A549 (cell line): ENCODE results near the gene CTU2. TPM values are rescaled to one million over a fixed set of nuclear protein-coding genes. Genes with fewer than 3 reads are reported as not detected.

Source experiments
- ATAC-seq, 2 experiments: fragments of 200-7000 bp in 1 of 2; fragments of >200 bp in 1 of 2; cut with Nextera tagmentation in 1 of 2; cut with Tn5 transposase in 1 of 2; 3 replicates each; pipeline versions ENCODE4 v1.8.0 to v1.9.1; 2018 to 2020; ENCODE audit warnings: mild to moderate bottlenecking in 1 of 2, moderate library complexity in 1 of 2
- CTCF ChIA-PET: fragments of 300-600 bp; sonication (Branson Sonifier 250); formaldehyde crosslinking; extraction: SDS; loops from one replicate; lab custom pipeline; 2021; ENCODE audit warnings: antibody characterized with exemption, inconsistent platforms; lab: Yijun Ruan, JAX
- POLR2A ChIA-PET: fragments of 350-600 bp; formaldehyde crosslinking; extraction: SDS; loops from one replicate; lab custom pipeline; 2021; ENCODE audit warnings: antibody characterized with exemption, inconsistent platforms; lab: Yijun Ruan, JAX
- DNase-seq, 2 experiments: peaks; one replicate each; pipeline versions ENCODE4 v3.0.0 to v3.0.0-alpha.2; 2011 to 2016; ENCODE audit warnings: low read depth in 1 of 2, low spot score in 1 of 2
- FAIRE-seq: peaks from 2 replicates; lab custom pipeline; 2011; peaks lifted over from hg19 to GRCh38; lab: Jason Lieb, UNC
- H3K27ac ChIP-seq, 2 experiments: fragments of >200 bp; sonication (Bioruptor Twin); formaldehyde crosslinking; 3 replicates each; pipeline ENCODE4 v1.5.1; 2016 to 2017
- H3K4me1 ChIP-seq: fragments of >200 bp; sonication (Bioruptor Twin); formaldehyde crosslinking; 3 replicates; pipeline ENCODE4 v1.6.1; 2016
- H3K4me2 ChIP-seq: fragments of >200 bp; sonication (Bioruptor Twin); formaldehyde crosslinking; 3 replicates; pipeline ENCODE4 v1.6.1; 2016
- H3K4me3 ChIP-seq: fragments of >200 bp; sonication (Bioruptor Twin); formaldehyde crosslinking; 3 replicates; pipeline ENCODE4 v1.5.1; 2016
- H3K9me3 ChIP-seq: fragments of >200 bp; sonication (Bioruptor Twin); formaldehyde crosslinking; 3 replicates; pipeline ENCODE4 v1.6.1; 2016
- ATOH8 ChIP-seq: fragments of 250-450 bp; sonication (Bioruptor Pico); IDR thresholded peaks from 2 replicates; pipeline ENCODE4 v1.5.0; 2020; ENCODE audit warnings: low read depth, mild to moderate bottlenecking, moderate library complexity
- BHLHE40 ChIP-seq: IDR thresholded peaks from 2 replicates; pipeline ENCODE4 v1.6.1; 2012; ENCODE audit warnings: low read depth, low read length, inconsistent platforms
- CBX2 ChIP-seq: fragments of 200-600 bp; sonication (generic); IDR thresholded peaks from 2 replicates; pipeline ENCODE4 v1.6.1; 2016; ENCODE audit warnings: low read depth, mild to moderate bottlenecking, borderline replicate concordance
- CEBPB ChIP-seq, 2 experiments: fragments of >200 bp in 1 of 2; sonication (Bioruptor Twin) in 1 of 2; formaldehyde crosslinking in 1 of 2; IDR thresholded peaks; 2 replicates each; pipeline ENCODE4 v1.6.1; 2012 to 2016
- CHD2 ChIP-seq: fragments of 150-350 bp; IDR thresholded peaks from 2 replicates; pipeline ENCODE4 v1.6.1; 2014; ENCODE audit warnings: low read length; ENCODE audit not compliant: partially characterized antibody
- CHD4 ChIP-seq: fragments of 200-600 bp; sonication (generic); IDR thresholded peaks from 2 replicates; pipeline ENCODE4 v1.6.1; 2016; ENCODE audit warnings: antibody characterized with exemption, mild to moderate bottlenecking, borderline replicate concordance
- CTCF ChIP-seq: fragments of >200 bp; sonication (Bioruptor Twin); formaldehyde crosslinking; IDR thresholded peaks from 3 replicates; pipeline ENCODE4 v1.5.1; 2016
- E2F6 ChIP-seq: IDR thresholded peaks from 2 replicates; pipeline ENCODE4 v1.6.1; 2012; ENCODE audit warnings: low read depth, borderline replicate concordance
- ESRRA ChIP-seq: fragments of 150-350 bp; IDR thresholded peaks from 2 replicates; pipeline ENCODE4 v1.6.1; 2014; ENCODE audit warnings: mild to moderate bottlenecking, low read length, borderline replicate concordance
- HDAC2 ChIP-seq: fragments of 200-600 bp; sonication (generic); IDR thresholded peaks from 2 replicates; pipeline ENCODE4 v1.6.1; 2016
- HMGXB4 ChIP-seq: fragments of 250-450 bp; sonication (Bioruptor Pico); IDR thresholded peaks from 2 replicates; pipeline ENCODE4 v1.5.0; 2021; ENCODE audit warnings: mild to moderate bottlenecking, moderate library complexity, borderline replicate concordance
- HOXA7 ChIP-seq: fragments of 250-450 bp; sonication (Bioruptor Pico); IDR thresholded peaks from 2 replicates; pipeline ENCODE4 v1.5.0; 2020; ENCODE audit warnings: mild to moderate bottlenecking, moderate library complexity
- HOXB13 ChIP-seq: fragments of 250-450 bp; sonication (Bioruptor Pico); IDR thresholded peaks from 2 replicates; pipeline ENCODE4 v1.5.0; 2020; ENCODE audit warnings: low read depth, mild to moderate bottlenecking, moderate library complexity
- JUNB ChIP-seq: fragments of >200 bp; sonication (Bioruptor Twin); formaldehyde crosslinking; IDR thresholded peaks from 2 replicates; pipeline ENCODE4 v1.6.1; 2016
- MAFK ChIP-seq: fragments of 450-650 bp; IDR thresholded peaks from 2 replicates; pipeline ENCODE4 v1.6.1; 2014; ENCODE audit not compliant: partially characterized antibody
- MYC ChIP-seq: IDR thresholded peaks from 2 replicates; pipeline ENCODE4 v1.6.1; 2012; ENCODE audit warnings: mild to moderate bottlenecking, inconsistent platforms, low read length, improper control_type of control experiment, borderline replicate concordance
- PHF8 ChIP-seq: fragments of 200-600 bp; sonication (generic); IDR thresholded peaks from 2 replicates; pipeline ENCODE4 v1.6.1; 2016; ENCODE audit warnings: low read depth, mild to moderate bottlenecking, antibody characterized with exemption, moderate library complexity, borderline replicate concordance
- REST ChIP-seq: fragments of 200-600 bp; sonication (generic); IDR thresholded peaks from 2 replicates; pipeline ENCODE4 v1.6.1; 2016; ENCODE audit warnings: antibody characterized with exemption, mild to moderate bottlenecking, moderate library complexity
- RFX5 ChIP-seq: fragments of 450-650 bp; IDR thresholded peaks from 2 replicates; pipeline ENCODE4 v1.7.1; 2014; ENCODE audit warnings: antibody characterized with exemption, mild to moderate bottlenecking, moderate library complexity
- SMC3 ChIP-seq: fragments of >200 bp; sonication (Bioruptor Twin); formaldehyde crosslinking; IDR thresholded peaks from 3 replicates; pipeline ENCODE4 v1.6.1; 2018; ENCODE audit warnings: inconsistent platforms
- TFCP2L1 ChIP-seq: fragments of 250-450 bp; sonication (Bioruptor Pico); IDR thresholded peaks from 2 replicates; pipeline ENCODE4 v1.5.0; 2021; ENCODE audit warnings: mild to moderate bottlenecking
- USF2 ChIP-seq: fragments of 450-650 bp; IDR thresholded peaks from 2 replicates; pipeline ENCODE4 v1.6.1; 2014; ENCODE audit warnings: antibody characterized with exemption
- ZFP36 ChIP-seq: fragments of 450-650 bp; IDR thresholded peaks from 2 replicates; pipeline ENCODE4 v1.6.1; 2014; ENCODE audit warnings: borderline replicate concordance; ENCODE audit not compliant: partially characterized antibody
- WGBS: methylation state at CpG from one replicate; pipeline ENCODE4 v1.1.6; 2017; ENCODE audit errors: missing lambda C conversion rate; 5-methylcytosine and 5-hydroxymethylcytosine counted together
- polyA plus RNA-seq, 4 experiments: library from polyadenylated mRNA; depleted of rRNA in 3 of 4; stranded (reverse); fragments of >200 nt; fragmentation: RNase III in 1 of 4; extraction: RNeasy Plus Mini Kit Qiagen cat#74134 plus additional on column Dnase treatment in 1 of 4; gene quantifications; 2 replicates in 3 of 4; 3 replicates in 1 of 4; pipeline ENCODE4 v1.2.3, GENCODE V29; 2011 to 2017

Gene CTU2
- polyA plus RNA-seq, 2 of the 4 experiments (the other 2 are of a cell fraction), result 16.4 to 21.8 TPM

- no peaks in the 10 kb centered on the region for H3K4me1 ChIP-seq
- WGBS, result 92% methylated on average over 5 of the region's 7 CpGs
- CTCF ChIA-PET, result interaction anchor here (0.7 to 2.1 kb wide), 4 partner anchors 9 to 162 kb away, joined by 3 to 7 read pairs (median 5); partner anchors contain the start of gene SNAI3
- H3K27ac ChIP-seq, result no peak overlapping the region
- DNase-seq, result no peak
- H3K4me2 ChIP-seq, result no peak overlapping the region
- no peak overlapping the region for H3K4me3 ChIP-seq
- POLR2A ChIA-PET, result no interaction called here
- no peak for FAIRE-seq
- TF ChIP-seq PHF8, result no peak
- TF ChIP-seq ESRRA, result no peak
- no peak for TF ChIP-seq SMC3
- TF ChIP-seq HMGXB4 (CRISPR knock-in tag), result no peak
- TF ChIP-seq CHD2, result no peak
- TF ChIP-seq JUNB, result no peak
- no peak for TF ChIP-seq MAFK
- no peak for TF ChIP-seq CTCF
- no peak for ATAC-seq
- H3K9me3 ChIP-seq, result no peaks in the 10 kb centered on the region
These were observed 10.6 kb upstream of the CTU2 start for GRCh38 chr16:88695753-88696152.

- no peak for ATAC-seq
- no peak overlapping the region for H3K4me3 ChIP-seq
- H3K4me1 ChIP-seq, result no peaks in the 10 kb centered on the region
- CTCF ChIA-PET, result interaction anchor here (0.7 to 2.1 kb wide), 4 partner anchors 10 to 161 kb away, joined by 3 to 7 read pairs (median 5); partner anchors contain the start of gene SNAI3
- TF ChIP-seq E2F6 (no peak), USF2 (no peak), HDAC2 (no peak), CBX2 (no peak), ZFP36 (no peak), RFX5 (no peak), TFCP2L1 (CRISPR knock-in tag) (no peak), CEBPB (IDR thresholded peaks at IDR 0.05) (no peak), REST (no peak), HOXB13 (no peak), MYC (no peak), ATOH8 (no peak), CHD2 (no peak), ESRRA (no peak), BHLHE40 (no peak), CHD4 (no peak), HOXA7 (CRISPR knock-in tag) (no peak), CTCF (no peak)
- H3K9me3 ChIP-seq, result no peaks in the 10 kb centered on the region
- no peak for FAIRE-seq
- no peak overlapping the region for H3K4me2 ChIP-seq
- no peak for DNase-seq
- POLR2A ChIA-PET, result no interaction called here
- no peak overlapping the region for H3K27ac ChIP-seq
- 93% methylated on average over 14 of the region's 14 CpGs for WGBS
These were observed 9.9 kb upstream of the CTU2 start for GRCh38 chr16:88696441-88696840.
